GM19328 (cell line): ENCODE results near the gene PRSS23.

Experiments
- ATAC-seq: cut with Tn5 transposase; IDR thresholded peaks from one replicate; pipeline ENCODE4 v1.9.1; 2021; ENCODE audit warnings: mild to moderate bottlenecking, moderate library complexity; ENCODE audit not compliant: unreplicated experiment

PRSS23 gene

GRCh38 chr11:86790195-86790725 is 10.1 kb upstream of the PRSS23 start:
- ATAC-seq, result no peak

GRCh38 chr11:86790867-86791849 is 9.2 kb upstream of the PRSS23 start:
- ATAC-seq, result no peak

- no peak for ATAC-seq
These were observed 8.2 kb upstream of the PRSS23 start for GRCh38 chr11:86792150-86792549.

- ATAC-seq, result no peak
These were observed 7.0 kb upstream of the PRSS23 start for GRCh38 chr11:86793307-86793706.

- ATAC-seq, result no peak
These were observed 4.8 kb upstream of the PRSS23 start for GRCh38 chr11:86795511-86795910.

GRCh38 chr11:86795949-86796348 is 4.4 kb upstream of the PRSS23 start:
- no peak for ATAC-seq

- no peak for ATAC-seq
These were observed 3.2 kb upstream of the PRSS23 start for GRCh38 chr11:86797133-86797532.

- no peak for ATAC-seq
These were observed 1.4 kb upstream of the PRSS23 start for GRCh38 chr11:86798988-86799387.

- no peak for ATAC-seq
These were observed 664 bp upstream of the PRSS23 start for GRCh38 chr11:86799680-86800075.

- ATAC-seq, result no peak
These were observed 574 bp downstream of the PRSS23 start for GRCh38 chr11:86800960-86801272.

- ATAC-seq, result no peak
These were observed 1.0 kb downstream of the PRSS23 start for GRCh38 chr11:86801364-86801763.

GRCh38 chr11:86802146-86802545 is 1.8 kb downstream of the PRSS23 start:
- ATAC-seq, result no peak

GRCh38 chr11:86802601-86803051 is 2.3 kb downstream of the PRSS23 start:
- no peak for ATAC-seq

GRCh38 chr11:86803136-86804045 is 3.0 kb downstream of the PRSS23 start:
- ATAC-seq, result no peak

GRCh38 chr11:86804951-86805350 is 4.6 kb downstream of the PRSS23 start:
- ATAC-seq, result no peak

GRCh38 chr11:86805873-86806310 is 5.5 kb downstream of the PRSS23 start:
- no peak for ATAC-seq

- ATAC-seq, result no peak
These were observed 6.6 kb downstream of the PRSS23 start for GRCh38 chr11:86806903-86807302.

- ATAC-seq, result no peak
These were observed 7.0 kb downstream of the PRSS23 start for GRCh38 chr11:86807360-86807759.

- no peak for ATAC-seq
These were observed 9.2 kb downstream of the PRSS23 start for GRCh38 chr11:86809561-86809960.

GRCh38 chr11:86810288-86810687 is 9.9 kb downstream of the PRSS23 start:
- ATAC-seq, result no peak

GRCh38 chr11:86811637-86812321 is 11.4 kb downstream of the PRSS23 start:
- ATAC-seq, result no peak
